K562 (cell line): Measurements from ENCODE around the gene SLAMF9. TPM values are rescaled to one million over a fixed set of nuclear protein-coding genes. Genes with fewer than 3 reads are reported as not detected.

Experiments
- ATAC-seq: fragments of 200-7000 bp; cut with Tn5 transposase; 3 replicates; pipeline ENCODE4 v1.9.1; 2020; ENCODE audit warnings: moderate library complexity
- BruUV-seq: library from RNA; stranded (reverse); fragments of 400-500 nt; replicated peaks from 2 replicates; lab custom pipeline; 2021; lab: Mats Ljungman, UMichigan
- CTCF ChIA-PET: fragments of 300-600 bp; formaldehyde crosslinking; extraction: SDS; loops from one replicate; lab custom pipeline; 2021; ENCODE audit warnings: low intra/inter-chr PET ratio; lab: Yijun Ruan, JAX
- POLR2A ChIA-PET: fragments of 300-600, 350-650 bp; sonication (Branson Sonifier 250); formaldehyde crosslinking; extraction: SDS; loops from one replicate; lab custom pipeline; 2021; ENCODE audit warnings: antibody characterized with exemption, inconsistent platforms; lab: Yijun Ruan, JAX
- DNase-seq, 4 experiments: peaks; one replicate each; pipeline versions ENCODE4 v3.0.0 to v3.0.0-alpha.2; 2011 to 2018; ENCODE audit warnings: low spot score in 3 of 4, mixed read lengths in 3 of 4; ENCODE audit errors: extremely low read depth in 1 of 4
- FAIRE-seq: peaks from 2 replicates; lab custom pipeline; 2011; peaks lifted over from hg19 to GRCh38; lab: Jason Lieb, UNC
- H2AFZ ChIP-seq: 2 replicates; pipeline ENCODE4 v1.6.0; 2011; ENCODE audit warnings: low read depth, low read length, control low read depth, inconsistent platforms
- H3K27ac ChIP-seq: fragments of 200-600 bp; 3 replicates; pipeline ENCODE4 v1.8.0; 2011; ENCODE audit warnings: low read depth, mild to moderate bottlenecking, control low read depth, inconsistent platforms, low read length, moderate library complexity, mixed read lengths; ENCODE audit errors: extremely low read depth
- H3K27me3 ChIP-seq, 2 experiments: fragments of 300-600 bp in 1 of 2; 2 replicates in 1 of 2; 3 replicates in 1 of 2; pipeline versions ENCODE4 v1.6.0 to v1.8.0; 2011; ENCODE audit warnings: inconsistent platforms in 2 of 2, low read length in 2 of 2, mild to moderate bottlenecking in 1 of 2, mixed read lengths in 1 of 2, moderate library complexity in 1 of 2; ENCODE audit not compliant: control insufficient read depth in 2 of 2, insufficient read depth in 2 of 2
- H3K36me3 ChIP-seq: fragments of 300-600 bp; 3 replicates; pipeline ENCODE4 v1.8.0; 2011; ENCODE audit warnings: mild to moderate bottlenecking, low read length, inconsistent platforms; ENCODE audit not compliant: control insufficient read depth, insufficient read depth
- H3K4me1 ChIP-seq, 2 experiments: fragments of 200-600 bp in 1 of 2; replicated peaks in 1 of 2; 2 replicates in 1 of 2; 3 replicates in 1 of 2; pipeline versions ENCODE4 v1.5.1 to v1.8.0; 2011; ENCODE audit warnings: inconsistent platforms in 2 of 2, low read length in 2 of 2, mild to moderate bottlenecking in 1 of 2, mixed read lengths in 1 of 2, moderate library complexity in 1 of 2; ENCODE audit not compliant: control insufficient read depth in 2 of 2, insufficient read depth in 2 of 2
- H3K4me2 ChIP-seq: 2 replicates; pipeline ENCODE4 v1.6.1; 2011; ENCODE audit warnings: low read length, control low read depth, inconsistent platforms, mixed read lengths; ENCODE audit not compliant: insufficient read depth
- H3K4me3 ChIP-seq: fragments of 200-600 bp; sonication (generic), shearing (Covaris generic); 2 replicates; pipeline ENCODE4 v1.5.1; 2016; ENCODE audit warnings: control low read depth, inconsistent platforms
- H3K79me2 ChIP-seq: fragments of 200-600 bp; 3 replicates; pipeline ENCODE4 v1.8.0; 2011; ENCODE audit warnings: low read length, inconsistent platforms; ENCODE audit not compliant: control insufficient read depth, insufficient read depth
- H3K9ac ChIP-seq, 2 experiments: 2 replicates each; pipeline versions ENCODE4 v1.6.0 to v1.6.1; 2011; ENCODE audit warnings: low read depth in 2 of 2, low read length in 2 of 2, control low read depth in 1 of 2, inconsistent platforms in 1 of 2, mild to moderate bottlenecking in 1 of 2, mixed read lengths in 1 of 2; ENCODE audit not compliant: insufficient read depth in 1 of 2
- H3K9me1 ChIP-seq: one replicate; pipeline ENCODE4 v1.6.0; 2011; ENCODE audit warnings: inconsistent platforms, mild to moderate bottlenecking, low read length, moderate library complexity; ENCODE audit not compliant: control insufficient read depth, insufficient read depth
- H3K9me3 ChIP-seq: replicated peaks from 2 replicates; pipeline ENCODE4 v1.5.1; 2011; ENCODE audit warnings: low read depth, low read length, inconsistent platforms; ENCODE audit not compliant: control insufficient read depth, insufficient read depth
- H4K20me1 ChIP-seq: replicated peaks from 2 replicates; pipeline ENCODE4 v1.6.1; 2011; ENCODE audit warnings: low read length, inconsistent platforms, mixed read lengths; ENCODE audit not compliant: control insufficient read depth, insufficient read depth
- CHCHD3 ChIP-seq: fragments of 250-450 bp; sonication (Bioruptor Pico); IDR thresholded peaks from 2 replicates; pipeline ENCODE4 v2.1.2; 2022; ENCODE audit warnings: mild to moderate bottlenecking
- DDX20 ChIP-seq: fragments of 450-650 bp; IDR thresholded peaks from 2 replicates; pipeline ENCODE4 v1.6.1; 2016; ENCODE audit warnings: missing genetic modification characterization, low read depth, mild to moderate bottlenecking, missing compliant biosample characterization, moderate library complexity
- FOXA1 ChIP-seq: fragments of 450-650 bp; IDR thresholded peaks from 2 replicates; pipeline ENCODE4 v1.6.1; 2016; ENCODE audit warnings: mild to moderate bottlenecking, borderline replicate concordance
- FOXA3 ChIP-seq, 2 experiments: fragments of 450-650 bp in 1 of 2; sonication (generic) in 1 of 2; formaldehyde crosslinking; IDR thresholded peaks in 1 of 2; conservative IDR thresholded peaks in 1 of 2; 2 replicates each; pipeline versions ENCODE4 v1.4.0 to v1.8.0; 2020 to 2022; ENCODE audit warnings: mild to moderate bottlenecking in 2 of 2, missing genetic modification reagents in 1 of 2
- HMG20A ChIP-seq: fragments of 450-650 bp; formaldehyde crosslinking; conservative IDR thresholded peaks from 2 replicates; pipeline ENCODE4 v1.4.0; 2020; ENCODE audit warnings: mild to moderate bottlenecking, mixed read lengths
- NR3C1 ChIP-seq: sonication (generic); formaldehyde crosslinking; IDR thresholded peaks from 2 replicates; pipeline ENCODE4 v1.8.1; 2022; ENCODE audit warnings: missing genetic modification reagents
- SNIP1 ChIP-seq: fragments of 450-650 bp; IDR thresholded peaks from 2 replicates; pipeline ENCODE4 v1.7.1; 2017; ENCODE audit warnings: low read depth, mild to moderate bottlenecking
- TCF3 ChIP-seq: sonication (generic); formaldehyde crosslinking; IDR thresholded peaks from 2 replicates; pipeline ENCODE4 v1.4.0; 2020; ENCODE audit warnings: mild to moderate bottlenecking, missing genetic modification reagents
- TEAD4 ChIP-seq, 2 experiments: sonication (generic) in 1 of 2; formaldehyde crosslinking in 1 of 2; IDR thresholded peaks; 2 replicates each; pipeline versions ENCODE4 v1.6.1 to v1.8.0; 2012 to 2022; ENCODE audit warnings: borderline replicate concordance in 1 of 2, inconsistent platforms in 1 of 2, low read length in 1 of 2, mild to moderate bottlenecking in 1 of 2, missing genetic modification reagents in 1 of 2
- XRCC3 ChIP-seq: fragments of 450-650 bp; IDR thresholded peaks from 2 replicates; pipeline ENCODE4 v1.6.1; 2017; ENCODE audit warnings: mild to moderate bottlenecking, moderate library complexity
- ZBTB26 ChIP-seq: fragments of 450-650 bp; formaldehyde crosslinking; IDR thresholded peaks from 2 replicates; pipeline ENCODE4 v1.4.0; 2022; ENCODE audit warnings: missing genetic modification characterization
- WGBS: fragments of 100-300 bp; shearing (Covaris generic); methylation state at CpG from one replicate; pipeline ENCODE4 v1.1.6; 2016; ENCODE audit warnings: low coverage, mixed read lengths; ENCODE audit not compliant: insufficient coverage; ENCODE audit errors: missing lambda C conversion rate; 5-methylcytosine and 5-hydroxymethylcytosine counted together
- in situ Hi-C: fragments of 300-500 bp; cut with MboI; formaldehyde crosslinking; loops from 4 replicates; pipeline ENCODE4 v1.15.0; 2018; ENCODE audit warnings: inconsistent platforms, mixed read lengths
- intact Hi-C: fragments of 100-400 bp; cut with micrococcal nuclease; formaldehyde crosslinking; loops from 2 replicates; pipeline ENCODE4 v1.14.2; 2022
- polyA plus RNA-seq, 8 experiments: library from polyadenylated mRNA; depleted of rRNA in 4 of 8; stranded (reverse) in 5 of 8; unstranded in 3 of 8; fragments of >200 nt; fragmentation: Nextera tagmentation in 2 of 8; fragmentation: Illumina TruSeq in 1 of 8; extraction: Ambion mirVana in 2 of 8; extraction: Trizol in 1 of 8; gene quantifications; 2 replicates each; pipeline versions ENCODE4 v1.2.1 to v1.2.3, GENCODE V29; 2011 to 2014; ENCODE audit warnings: inconsistent platforms in 1 of 8, missing spikeins in 1 of 8
- total RNA-seq, 7 experiments: library from RNA; depleted of rRNA in 6 of 7; stranded (reverse); fragments of >200 nt in 6 of 7; fragmentation: Illumina TruSeq in 2 of 7; extraction: Trizol in 2 of 7; gene quantifications; 2 replicates each; pipeline versions ENCODE4 v1.2.1 to v1.2.3, GENCODE V29; 2011 to 2021; ENCODE audit warnings: low replicate concordance in 1 of 7

SLAMF9 gene
- total and polyA plus RNA-seq, 9 of the 15 experiments (the other 6 are each of a cell fraction or from before 2014, with no cell fraction given) = 0.13 to 0.21 TPM; not detected in 7

- intact Hi-C loops = no loop called here
Observed at GRCh38 chr1:159974350-159974965, 20.4 kb upstream of the SLAMF9 start.

More at GRCh38 chr1:159974350-159974965, 20.4 kb upstream of the SLAMF9 start:
- H3K4me2 ChIP-seq = no peak overlapping the region
- H3K4me1 ChIP-seq = no peaks in the 10 kb centered on the region
- ChIA-PET CTCF (no interaction called here), POLR2A (interaction anchor here (0.8 kb wide), 1 partner anchor 9 kb away, joined by 3 read pairs; no protein-coding TSS in a partner anchor)
- no peak overlapping the region for H3K9ac ChIP-seq
- no peak overlapping the region for H3K4me3 ChIP-seq
- no peaks in the 10 kb centered on the region for H3K9me3 ChIP-seq
- in situ Hi-C loops = no loop called here
- H3K27me3 ChIP-seq = peaks cover 7 to 43% of the 10 kb centered on the region in 2 experiments; a peak in 4 of 5 replicates
- TF ChIP-seq FOXA1 = no peak
- TF ChIP-seq HMG20A (CRISPR knock-in tag) = no peak
- no peak for TF ChIP-seq XRCC3
- TF ChIP-seq SNIP1 = no peak
- no peak for TF ChIP-seq CHCHD3 (CRISPR knock-in tag)
- no peak for TF ChIP-seq DDX20 (tag)
- no peak for TF ChIP-seq NR3C1 (CRISPR knock-in tag)
- no peak for TF ChIP-seq FOXA3 (CRISPR knock-in tag; conservative IDR thresholded peaks at IDR 0.05 in 1 of 2, IDR thresholded peaks at IDR 0.05 in 1 of 2)
- TF ChIP-seq TEAD4 (IDR thresholded peaks at IDR 0.05; ENCODE audit: low read length) = no peak
- no peak for TF ChIP-seq TEAD4 (CRISPR knock-in tag; IDR thresholded peaks at IDR 0.05; ENCODE audit: borderline replicate concordance)
- TF ChIP-seq ZBTB26 (CRISPR knock-in tag) = no peak
- no peak for TF ChIP-seq TCF3 (CRISPR knock-in tag)
- ATAC-seq = no peak
- WGBS = under 1% methylated on average over 7 of the region's 7 CpGs
- peaks cover 5% of the 10 kb centered on the region; the same call in 1 of the 2 replicates for H4K20me1 ChIP-seq
- no peak for FAIRE-seq
- DNase-seq = no peak
- no TSS peak for BruUV-seq
- H3K36me3 ChIP-seq = no peaks in the 10 kb centered on the region
- H3K9me1 ChIP-seq = no peaks in the 10 kb centered on the region
- H3K27ac ChIP-seq = no peak overlapping the region
- H3K79me2 ChIP-seq = no peaks in the 10 kb centered on the region
- H2AFZ ChIP-seq = no peak overlapping the region
